GM18951 (cell line): Measurements from ENCODE around the gene CDKAL1.

Experiments used
- POLR2A ChIP-seq: IDR thresholded peaks from 4 replicates; pipeline ENCODE4 v1.6.1; 2011; ENCODE audit warnings: mild to moderate bottlenecking; ENCODE audit not compliant: insufficient read length, insufficient read depth; ENCODE audit errors: extremely low read depth
- in situ Hi-C: fragments of 300-500 bp; cut with MboI; formaldehyde crosslinking; loops from one replicate; pipeline ENCODE4 v1.12.0; 2022; ENCODE audit warnings: low sequenced_read_pairs, mixed read lengths, inconsistent platforms; ENCODE audit not compliant: unreplicated experiment

CDKAL1 gene

DNA sequence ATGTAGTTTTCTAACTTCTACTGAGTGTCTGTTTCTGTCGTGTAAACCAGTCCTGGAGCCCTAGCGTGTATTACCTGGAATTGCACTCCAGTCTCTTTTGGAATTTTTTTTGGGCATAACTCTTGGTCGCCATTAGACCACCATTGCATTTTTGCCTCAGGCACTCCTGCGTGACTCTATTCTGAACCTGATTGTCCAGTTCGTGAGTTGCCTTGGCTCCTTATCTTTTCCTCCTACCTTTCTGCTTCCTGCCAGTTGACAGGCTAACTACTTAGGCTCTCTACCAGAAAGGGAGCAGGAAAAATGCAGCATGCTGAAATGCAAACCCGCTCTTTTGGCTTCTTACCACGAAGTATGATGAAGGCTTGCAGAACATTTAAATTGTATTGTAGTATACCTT is 568.4 kb downstream of the CDKAL1 start:
- TF ChIP-seq POLR2A = no peak
- in situ Hi-C loops = no loop called here

DNA sequence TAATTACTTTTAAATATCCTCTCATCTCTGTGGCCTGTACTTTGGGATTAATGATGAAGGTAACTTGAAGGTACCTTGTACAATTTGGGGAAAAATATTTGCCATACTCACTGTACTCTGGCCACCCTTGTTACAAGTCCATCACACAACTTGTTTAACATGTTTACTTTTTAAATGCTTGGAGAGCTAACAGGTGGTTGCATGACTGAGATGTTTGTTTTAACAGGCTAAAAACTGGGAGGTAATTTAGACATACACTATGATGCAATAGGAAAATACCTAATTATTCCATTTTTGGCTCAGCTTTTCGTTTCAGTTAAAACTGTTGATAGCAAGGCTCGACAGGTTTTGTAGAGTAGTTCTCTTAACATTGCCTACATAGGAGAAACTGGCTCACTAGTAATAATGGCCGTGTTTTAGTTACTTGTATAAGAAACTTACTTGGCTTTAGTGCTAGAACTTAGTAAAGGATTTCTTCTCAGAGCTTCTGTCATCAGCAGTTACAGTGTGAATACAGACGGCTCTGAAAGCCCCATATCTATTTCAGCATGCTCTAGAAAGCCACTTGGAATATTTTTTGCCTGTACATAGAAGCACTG is 569.5 kb downstream of the CDKAL1 start:
- no peak for TF ChIP-seq POLR2A

DNA sequence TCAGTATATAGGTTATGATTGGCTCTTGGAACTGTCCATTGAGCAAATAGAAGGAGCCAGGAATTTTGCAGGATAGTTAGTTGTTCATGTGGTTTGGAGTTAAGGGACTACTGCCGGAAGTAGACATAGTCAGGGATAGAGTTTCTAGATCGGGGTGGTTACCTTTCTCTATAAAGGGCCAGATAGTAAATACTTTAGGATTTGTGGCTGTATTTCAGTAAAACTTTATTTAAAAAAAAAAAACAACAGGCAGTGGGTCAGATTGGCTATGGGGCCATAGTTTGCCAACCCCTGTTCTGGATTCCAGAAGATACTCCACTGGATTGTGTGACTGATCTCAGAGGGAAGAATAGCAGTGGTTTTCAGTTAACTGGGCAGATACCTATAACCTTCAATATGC is 570.0 kb downstream of the CDKAL1 start:
- in situ Hi-C loops = no loop called here
- no peak for TF ChIP-seq POLR2A

More for the DNA sequence above, 569.5 kb downstream of the CDKAL1 start:
- in situ Hi-C loops = no loop called here

DNA sequence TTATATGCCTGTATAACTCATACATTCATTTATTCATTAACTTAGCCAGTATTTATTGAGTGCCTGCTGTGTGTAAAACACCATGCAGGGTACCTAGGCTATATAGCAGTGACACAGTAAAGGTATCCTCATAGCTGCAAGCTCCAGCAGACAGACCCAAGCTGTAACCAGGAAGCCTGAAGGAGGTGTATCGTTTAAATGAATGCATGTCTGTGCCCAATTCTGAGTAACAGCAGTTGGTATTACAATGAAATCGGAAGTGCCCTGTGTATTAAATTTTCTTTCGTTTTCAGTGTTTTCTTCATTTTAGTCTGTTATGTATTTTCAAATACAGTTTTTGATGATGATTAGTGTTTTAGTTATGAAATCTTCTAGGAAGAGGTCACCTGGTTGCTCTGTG is 573.5 kb downstream of the CDKAL1 start:
- no peak for TF ChIP-seq POLR2A
- in situ Hi-C loops = no loop called here

DNA sequence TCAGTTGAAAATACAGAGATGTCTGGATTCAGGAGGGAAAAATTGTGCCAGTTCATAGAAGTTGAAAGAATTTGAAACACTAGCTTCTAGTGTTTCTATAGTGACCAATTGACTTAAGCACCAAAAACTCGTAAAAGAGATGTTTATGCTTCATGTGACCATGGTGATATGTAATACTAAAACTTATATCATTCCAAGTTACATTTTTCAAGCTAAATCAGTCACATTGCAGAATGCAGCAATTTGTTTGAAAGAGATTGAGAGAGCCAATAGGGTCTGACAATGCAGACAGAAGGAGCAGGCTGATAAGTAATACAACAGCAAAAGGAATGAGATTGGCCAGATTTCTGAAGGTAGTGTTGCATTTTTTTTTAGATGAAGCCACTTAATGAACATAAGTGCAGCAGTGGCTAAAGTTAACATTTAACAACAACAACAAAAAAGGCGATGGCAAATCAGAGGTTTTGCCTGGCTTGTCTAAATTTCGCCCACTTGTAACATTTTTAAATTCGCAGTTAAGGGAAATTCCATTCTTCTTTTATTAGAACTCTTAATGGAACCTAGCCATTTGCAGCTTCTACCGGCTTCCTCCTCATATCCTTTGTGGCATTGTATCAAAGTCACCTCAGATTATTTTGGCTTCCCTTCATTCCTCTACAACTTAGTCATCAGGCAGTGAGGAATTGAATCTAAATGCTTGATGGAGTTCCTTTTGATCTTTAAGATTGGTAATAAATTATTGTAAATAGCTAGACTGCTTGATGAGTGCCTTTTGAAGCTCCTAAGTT is 575.3 kb downstream of the CDKAL1 start:
- in situ Hi-C loops = no loop called here
- no peak for TF ChIP-seq POLR2A

DNA sequence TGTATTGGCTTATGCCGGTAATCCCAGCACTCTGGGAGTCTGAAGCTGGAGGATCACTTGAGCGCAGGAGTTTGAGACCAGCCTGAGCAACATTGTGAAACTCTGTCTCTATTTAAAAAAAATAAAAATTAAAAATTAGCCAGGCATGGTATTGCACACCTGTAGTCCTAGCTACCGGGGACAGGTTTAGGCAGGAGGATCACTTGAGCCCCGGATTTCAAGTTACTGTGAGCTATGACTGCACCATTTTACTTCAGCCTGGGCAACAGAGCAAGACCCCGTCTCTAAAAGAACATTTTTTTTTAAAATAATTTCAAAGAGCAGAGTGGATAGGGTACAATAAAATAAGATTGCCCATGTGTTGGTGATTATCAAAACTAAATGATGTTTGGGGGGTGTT is 576.4 kb downstream of the CDKAL1 start:
- in situ Hi-C loops = no loop called here
- TF ChIP-seq POLR2A = no peak

DNA sequence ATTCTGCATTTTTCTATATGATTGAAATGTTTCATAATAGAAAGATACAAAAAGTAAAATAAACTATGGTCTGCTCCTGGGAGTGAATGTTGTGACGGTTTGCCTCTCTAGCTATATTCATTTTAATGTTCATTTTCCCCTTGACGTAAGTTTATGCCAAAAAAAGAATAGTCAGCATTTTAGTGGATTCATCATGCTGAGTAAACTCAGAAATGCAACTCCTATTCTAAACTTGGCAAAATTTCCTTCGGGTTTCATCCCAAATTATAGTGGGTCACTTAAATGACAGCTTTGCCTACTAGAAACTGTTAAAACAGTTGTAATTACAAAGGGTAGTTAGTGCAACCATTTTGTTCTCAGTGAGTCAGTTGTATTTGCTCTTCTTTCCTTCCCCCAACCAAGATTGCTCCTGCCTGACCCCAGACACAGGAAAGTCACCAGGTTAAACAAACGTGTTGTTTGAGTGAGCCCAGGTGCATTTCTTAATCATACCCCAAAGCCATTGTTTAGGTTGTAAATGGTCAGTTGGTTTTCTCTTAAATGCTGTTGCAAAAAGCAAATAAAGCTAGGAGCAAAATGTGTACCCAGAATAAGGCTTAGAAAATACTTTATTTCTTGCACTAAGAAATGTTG is 577.0 kb downstream of the CDKAL1 start:
- no peak for TF ChIP-seq POLR2A
- in situ Hi-C loops = no loop called here

DNA sequence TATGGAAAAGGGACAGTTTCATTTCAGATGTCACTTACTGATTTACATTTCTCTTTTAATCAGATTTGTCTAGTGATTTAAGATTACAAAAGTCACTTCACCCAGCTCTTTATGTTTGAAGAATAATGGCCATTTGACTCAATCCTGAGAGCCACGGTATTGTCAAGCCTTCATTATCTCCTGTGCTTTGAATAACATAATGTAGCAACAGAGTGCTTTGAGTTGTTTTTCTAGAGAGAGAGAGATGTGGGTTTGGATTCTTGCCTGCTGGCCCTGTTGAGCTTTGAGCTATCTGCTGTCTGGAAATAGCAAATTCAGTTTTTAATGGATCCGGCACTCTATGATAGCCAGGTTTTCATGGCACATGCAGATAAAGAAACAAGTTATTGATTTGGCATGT is 580.9 kb downstream of the CDKAL1 start:
- in situ Hi-C loops = no loop called here
- no peak for TF ChIP-seq POLR2A

DNA sequence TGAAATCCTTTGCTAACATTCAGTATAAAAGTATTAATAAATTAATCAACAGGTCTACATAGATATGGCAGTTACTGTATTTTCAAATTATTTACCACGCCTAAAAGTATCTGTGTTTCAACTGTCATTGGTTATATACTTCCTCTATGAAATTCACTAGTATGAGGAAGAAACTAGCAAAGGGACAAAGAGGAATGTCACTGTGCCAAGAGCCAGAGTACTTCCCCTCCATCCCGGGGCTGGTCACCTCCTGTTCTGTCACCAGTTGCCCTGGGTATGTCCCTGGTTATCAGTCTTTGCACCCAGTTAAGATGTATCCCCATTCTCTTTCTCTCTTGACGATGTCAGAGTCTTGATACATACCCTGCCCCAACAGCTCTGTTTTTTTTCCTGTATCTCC is 582.5 kb downstream of the CDKAL1 start:
- no peak for TF ChIP-seq POLR2A
- in situ Hi-C loops = no loop called here

DNA sequence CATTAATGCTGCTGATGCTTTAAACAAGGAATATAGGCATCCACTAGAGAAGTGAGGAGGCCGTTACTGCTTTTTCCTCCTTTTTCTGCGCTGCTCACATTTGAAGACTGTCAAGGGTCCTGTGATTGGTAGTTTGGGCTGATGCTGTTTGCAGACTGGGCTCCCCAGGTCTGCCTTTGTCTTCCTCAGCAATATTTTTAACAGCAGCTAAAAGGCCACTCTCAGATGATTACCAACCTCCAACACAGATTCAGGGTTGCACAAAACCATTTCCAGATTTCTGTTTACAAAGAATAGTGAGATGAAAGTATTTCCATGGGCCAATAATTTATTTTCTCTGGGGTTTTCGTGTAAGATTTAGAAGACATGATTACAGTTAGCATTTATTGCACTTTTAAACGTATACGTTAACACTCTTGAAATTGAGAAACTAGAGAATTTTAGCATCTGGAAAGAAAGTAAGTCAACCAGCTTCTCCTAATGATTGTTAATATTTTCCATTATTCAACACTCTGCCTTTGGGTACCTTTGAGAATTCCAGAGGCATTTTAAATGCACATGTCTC is 584.0 kb downstream of the CDKAL1 start:
- in situ Hi-C loops = no loop called here
- no peak for TF ChIP-seq POLR2A

DNA sequence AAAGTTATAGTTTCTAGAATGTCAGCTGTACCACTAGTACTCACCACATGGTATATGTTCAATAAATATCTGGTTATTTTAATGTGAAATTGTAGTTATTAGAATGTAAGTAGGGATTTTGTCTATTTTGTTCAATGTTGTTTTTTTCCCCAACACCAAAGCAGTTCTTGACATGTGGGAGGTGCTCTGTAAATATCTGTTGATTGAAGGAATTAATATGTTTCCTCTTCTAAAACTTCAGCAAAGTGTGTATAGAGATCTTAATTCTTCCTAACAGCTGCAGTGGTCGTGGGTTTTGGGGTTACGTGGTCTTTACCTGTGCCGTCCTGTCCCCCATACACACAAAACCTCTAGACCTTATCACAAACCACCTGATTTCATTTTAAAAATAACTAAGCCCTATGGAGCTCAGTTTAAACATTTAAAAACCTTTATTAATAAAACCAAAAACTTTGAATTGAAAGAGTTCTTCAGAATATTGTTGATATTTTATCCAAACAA is 587.4 kb downstream of the CDKAL1 start:
- in situ Hi-C loops = no loop called here
- no peak for TF ChIP-seq POLR2A

DNA sequence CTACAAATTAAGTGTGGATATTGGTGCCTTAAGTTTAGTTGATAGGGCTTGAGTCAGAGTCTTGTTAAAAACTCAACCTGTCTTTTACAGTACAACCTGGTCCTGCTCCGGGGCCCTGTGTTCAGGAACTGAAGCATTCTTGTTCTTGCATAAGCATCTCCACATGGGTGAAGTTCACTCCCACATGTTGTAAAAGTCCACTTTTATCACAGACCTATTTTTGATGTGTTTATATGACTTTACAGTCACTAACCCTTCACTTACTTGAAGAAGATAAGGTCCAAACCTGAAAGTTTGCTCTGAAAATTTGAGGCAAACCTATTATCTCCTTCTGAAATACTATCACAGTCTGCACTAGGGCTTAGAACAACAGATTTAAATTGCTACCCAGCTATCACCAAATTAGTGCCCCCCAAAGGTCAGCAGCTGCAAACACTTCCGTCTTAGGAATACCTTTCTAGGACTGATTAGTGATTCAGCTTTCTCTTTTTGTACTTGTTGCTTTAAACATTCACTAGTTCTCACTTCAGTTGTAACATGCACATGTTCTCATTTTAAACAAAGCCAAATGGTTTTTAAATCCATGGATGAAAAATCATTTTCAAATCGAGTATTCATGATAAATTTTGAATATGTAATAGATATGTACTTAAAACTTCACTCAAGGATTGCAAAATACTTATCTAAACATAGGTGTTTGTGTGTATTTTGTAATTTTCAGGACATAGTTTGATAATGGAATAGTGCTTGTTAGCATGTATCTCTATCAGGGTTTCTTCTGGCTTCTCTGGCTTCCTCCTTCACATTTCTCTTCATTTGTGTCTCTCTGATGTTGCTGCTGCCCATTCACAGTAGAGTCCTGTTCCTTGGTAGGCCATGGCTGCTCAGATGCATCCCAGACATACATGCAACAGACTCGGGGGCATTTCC is 589.5 kb downstream of the CDKAL1 start:
- no peak for TF ChIP-seq POLR2A
- in situ Hi-C loops = no loop called here

DNA sequence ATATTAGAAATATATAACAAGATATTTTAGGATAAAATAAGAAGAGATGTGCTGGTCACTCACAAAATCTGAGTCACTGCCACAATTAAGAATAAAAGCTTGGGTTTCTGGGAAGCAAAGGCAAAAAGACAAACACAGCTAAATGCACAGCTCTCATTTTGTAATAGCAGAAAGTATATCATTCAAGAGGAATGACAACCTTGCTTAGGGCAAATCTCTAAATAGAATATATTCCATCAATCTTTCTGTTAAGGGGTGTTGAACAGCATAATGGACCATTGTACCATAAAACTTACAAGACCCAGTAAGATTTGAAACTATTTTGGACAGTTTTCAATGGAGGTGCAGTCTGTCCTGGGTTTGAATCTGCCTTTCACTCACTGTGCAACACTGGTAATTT is 594.3 kb downstream of the CDKAL1 start:
- no peak for TF ChIP-seq POLR2A
- in situ Hi-C loops = no loop called here

DNA sequence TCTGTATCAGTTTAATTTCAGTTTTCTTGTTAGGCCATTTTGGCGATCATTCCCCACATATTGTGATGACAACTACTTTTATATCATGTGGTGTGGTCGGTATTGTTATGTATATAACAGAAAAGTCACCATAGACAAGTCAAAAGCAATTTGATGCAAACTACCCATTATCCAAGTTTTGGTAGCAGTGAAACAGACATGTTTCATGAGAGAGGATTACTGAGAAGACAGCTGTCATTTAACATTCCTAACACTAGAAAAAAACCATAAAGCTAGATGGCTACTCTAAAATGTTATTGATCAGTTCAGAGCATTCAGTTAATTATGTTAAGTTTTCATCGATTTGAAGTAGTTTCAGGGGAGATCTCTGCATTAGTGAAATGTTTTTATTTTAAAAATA is 597.1 kb downstream of the CDKAL1 start:
- in situ Hi-C loops = no loop called here
- no peak for TF ChIP-seq POLR2A
